Omental fat pad (tissue), 4 donors: ENCODE data around the gene FAM170B. TPM values are rescaled to one million over a fixed set of nuclear protein-coding genes. Genes with fewer than 3 reads are reported as not detected.

Experiments used
- ATAC-seq: fragments of 150-250 bp; one replicate; pipeline ENCODE4 v1.9.1; 2016; ENCODE audit warnings: mild to moderate bottlenecking, moderate library complexity; ENCODE audit not compliant: low FRiP score
- DNase-seq: peaks from one replicate; pipeline ENCODE4 v3.0.0-alpha.2; 2019; ENCODE audit warnings: low spot score
- CTCF ChIP-seq, 3 donors: fragments of 450-650 bp; IDR thresholded peaks; one replicate each; pipeline ENCODE4 v1.5.1; 2016 to 2017; ENCODE audit warnings: antibody characterized with exemption in 3 of 3, mild to moderate bottlenecking in 3 of 3, moderate library complexity in 2 of 3
- total RNA-seq, 4 donors: library from RNA; depleted of rRNA; stranded (reverse); fragments of >200 nt; gene quantifications; one replicate each; pipeline ENCODE4 v1.1.0, GENCODE V29; 2016

Gene FAM170B
- total RNA-seq, 4 donors from 2014 or later, result not detected

GRCh38 chr10:49090696-49091380 is 43.0 kb downstream of the FAM170B start:
- no peak for TF ChIP-seq CTCF (IDR thresholded peaks at IDR 0.05)
- DNase-seq, result no peak
- no peak for ATAC-seq

- TF ChIP-seq CTCF (IDR thresholded peaks at IDR 0.05), result no peak
- DNase-seq (no peak), ATAC-seq (no peak)
These were observed 43.6 kb downstream of the FAM170B start for GRCh38 chr10:49090189-49090575.

GRCh38 chr10:49089557-49090188 is 44.1 kb downstream of the FAM170B start:
- peak; percentile 65 for ATAC-seq
- no peak for TF ChIP-seq CTCF (IDR thresholded peaks at IDR 0.05)
- no peak for DNase-seq

- TF ChIP-seq CTCF (IDR thresholded peaks at IDR 0.05), result no peak
- DNase-seq (no peak), ATAC-seq (no peak)
These were observed 44.7 kb downstream of the FAM170B start for GRCh38 chr10:49089152-49089551.

- DNase-seq (no peak), ATAC-seq (no peak)
- TF ChIP-seq CTCF (IDR thresholded peaks at IDR 0.05), result no peak
These were observed 46.9 kb downstream of the FAM170B start for GRCh38 chr10:49086889-49087288.

- no peak for TF ChIP-seq CTCF (IDR thresholded peaks at IDR 0.05)
- ATAC-seq (no peak), DNase-seq (no peak)
These were observed 50.6 kb downstream of the FAM170B start for GRCh38 chr10:49083261-49083660.

- no peak for TF ChIP-seq CTCF (IDR thresholded peaks at IDR 0.05)
- no peak for ATAC-seq
- no peak for DNase-seq
These were observed 51.1 kb downstream of the FAM170B start for GRCh38 chr10:49082766-49083165.
